GM21526 (cell line): ENCODE measurements around the gene PDE4D.
"Not testable (repeated sequence)": the region's sequence is repeated elsewhere in the genome, so short reads cannot be mapped to it uniquely, and the experiment has no call there.

Source experiments
- ATAC-seq: cut with Tn5 transposase; IDR thresholded peaks from one replicate; pipeline ENCODE4 v1.9.1; 2021; ENCODE audit warnings: moderate library complexity; ENCODE audit not compliant: unreplicated experiment, low FRiP score

Gene PDE4D

GRCh38 chr5:59800347-59800893, 93.1 kb downstream of the PDE4D start:
- ATAC-seq, result peak; percentile 20

DNA sequence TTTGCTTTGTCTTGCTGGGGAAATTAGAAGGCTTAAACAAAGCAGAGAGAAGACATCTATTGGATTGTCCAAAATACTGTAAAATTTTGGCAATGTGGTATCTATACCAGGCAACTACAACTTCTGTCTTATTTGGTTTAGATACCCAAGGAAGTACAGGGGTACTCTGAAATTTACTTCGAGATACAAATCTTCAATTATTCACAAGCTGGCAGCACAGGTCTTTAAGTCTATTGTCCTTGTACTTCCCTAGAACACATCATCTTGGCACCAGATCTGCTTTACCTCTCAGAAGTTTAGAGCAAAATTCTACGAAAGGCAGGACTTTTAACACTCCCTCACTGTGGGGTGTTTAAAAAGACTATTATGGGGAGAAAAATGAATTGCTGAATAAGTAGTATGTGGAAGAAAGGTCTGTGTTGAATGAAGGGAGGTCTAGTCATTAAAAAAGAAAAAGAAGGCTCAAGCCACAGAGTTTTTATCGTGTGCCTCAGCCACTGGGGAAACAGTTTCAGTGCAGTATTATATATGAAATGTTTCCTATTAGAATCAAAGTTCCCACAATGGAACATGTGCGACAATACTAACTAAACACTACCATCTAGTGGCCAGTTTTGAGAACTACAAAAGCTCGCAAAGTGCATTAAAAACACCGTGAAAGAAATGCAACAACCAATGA, 93.7 kb downstream of the PDE4D start:
- ATAC-seq, result peak; percentile 47

DNA sequence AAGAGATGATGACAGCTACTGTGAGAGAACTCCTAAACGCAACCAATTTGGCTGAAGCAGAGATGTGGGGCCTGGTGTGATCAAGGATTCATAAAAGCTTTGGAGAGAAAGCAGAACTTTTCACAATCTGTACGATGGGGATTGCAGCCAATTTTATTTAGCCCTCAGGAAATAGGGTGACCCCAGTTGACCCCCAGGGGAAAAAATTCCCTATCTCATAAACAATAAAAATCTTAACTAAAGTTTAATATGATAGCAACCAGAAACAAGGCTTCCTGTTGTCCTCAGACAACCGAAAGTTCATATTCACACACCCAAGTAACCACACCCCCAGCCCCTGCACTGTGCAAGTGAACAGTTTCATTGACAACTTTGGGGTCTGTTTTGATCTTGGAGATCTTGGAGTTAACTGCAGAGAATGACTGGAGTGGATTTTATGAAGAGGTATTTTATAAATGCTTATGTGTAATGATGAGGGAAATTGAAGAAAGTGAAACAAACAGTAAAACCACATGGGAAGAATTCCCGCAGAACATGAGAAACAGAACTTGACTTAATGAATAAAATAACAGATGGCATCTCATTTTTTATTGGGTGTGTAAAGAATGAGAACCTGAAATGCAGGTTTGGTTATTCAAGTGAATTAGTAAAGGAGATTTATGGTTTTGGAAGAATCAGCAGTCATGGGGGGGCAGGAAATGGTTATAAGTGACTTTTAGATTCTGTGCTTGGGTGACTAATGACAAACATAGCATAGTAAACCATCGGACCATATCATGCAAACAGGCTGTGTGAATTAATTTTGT, 94.5 kb downstream of the PDE4D start:
- peak; percentile 70 for ATAC-seq

GRCh38 chr5:59795141-59795540, 98.4 kb downstream of the PDE4D start:
- ATAC-seq, result no peak

DNA sequence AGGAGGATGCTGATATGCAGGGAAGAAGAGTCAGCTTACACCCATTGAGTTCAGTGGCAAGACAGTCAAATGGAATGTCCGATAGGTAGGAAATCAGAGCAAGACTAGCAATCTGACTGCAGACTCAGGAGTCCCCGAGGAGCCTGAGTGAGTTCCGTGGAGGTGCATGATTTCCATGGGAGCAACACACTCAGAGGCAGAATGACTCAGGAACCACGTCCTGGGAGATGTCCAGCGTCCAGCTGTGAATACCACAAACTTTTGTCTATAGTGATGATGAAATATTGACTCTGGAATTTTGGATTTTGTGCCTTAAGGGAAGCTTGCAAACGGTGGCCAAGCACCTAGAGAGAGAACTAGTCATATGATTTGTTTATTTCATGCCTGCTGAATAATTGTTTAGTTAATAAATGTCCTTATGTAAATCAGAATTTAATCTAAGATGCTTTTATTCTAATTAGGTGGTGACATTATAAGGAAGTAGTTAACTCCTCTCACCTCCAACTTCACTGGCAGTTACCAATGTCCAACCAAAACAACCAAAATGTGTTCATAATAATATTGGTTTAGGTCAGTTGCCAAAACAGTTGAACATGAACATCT, 100.4 kb downstream of the PDE4D start:
- no peak for ATAC-seq

- ATAC-seq, result no peak
These were observed 101.9 kb downstream of the PDE4D start for GRCh38 chr5:59791617-59792016.

DNA sequence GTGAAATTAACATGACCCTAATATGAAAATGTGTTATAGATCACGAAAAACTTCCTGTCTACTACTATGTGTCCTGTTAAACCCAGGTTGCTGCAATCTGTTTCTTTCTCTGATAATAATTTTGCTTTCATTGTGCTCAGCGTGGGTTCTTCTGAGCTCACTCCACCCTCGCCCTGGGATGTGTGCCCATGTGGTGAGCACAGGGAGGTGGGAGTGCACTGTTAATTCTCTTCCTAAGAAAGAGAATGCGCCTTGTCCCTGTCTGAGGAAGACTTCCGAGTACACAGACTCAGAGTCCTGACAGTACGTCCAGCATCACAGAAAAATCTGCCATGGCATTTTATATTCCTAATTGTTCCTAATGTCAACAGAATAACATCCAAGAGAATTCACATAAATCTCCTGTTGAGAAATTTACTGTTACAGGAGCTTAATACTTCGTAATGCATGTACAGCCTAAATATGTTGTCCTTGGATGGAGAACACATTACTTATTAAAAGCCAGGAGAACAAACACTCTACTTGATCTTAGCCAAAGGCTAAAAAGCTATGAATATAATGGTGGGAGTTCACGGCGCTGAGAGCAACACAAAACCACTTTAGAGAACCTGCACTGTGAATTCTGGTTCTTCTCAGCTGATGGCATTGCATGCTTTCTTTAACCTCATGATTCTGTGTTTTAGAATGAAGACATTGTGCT, 102.6 kb downstream of the PDE4D start:
- ATAC-seq, result no peak

- no peak for ATAC-seq
These were observed 103.2 kb downstream of the PDE4D start for GRCh38 chr5:59790376-59790775.

GRCh38 chr5:59789894-59790293, 103.6 kb downstream of the PDE4D start:
- no peak for ATAC-seq

DNA sequence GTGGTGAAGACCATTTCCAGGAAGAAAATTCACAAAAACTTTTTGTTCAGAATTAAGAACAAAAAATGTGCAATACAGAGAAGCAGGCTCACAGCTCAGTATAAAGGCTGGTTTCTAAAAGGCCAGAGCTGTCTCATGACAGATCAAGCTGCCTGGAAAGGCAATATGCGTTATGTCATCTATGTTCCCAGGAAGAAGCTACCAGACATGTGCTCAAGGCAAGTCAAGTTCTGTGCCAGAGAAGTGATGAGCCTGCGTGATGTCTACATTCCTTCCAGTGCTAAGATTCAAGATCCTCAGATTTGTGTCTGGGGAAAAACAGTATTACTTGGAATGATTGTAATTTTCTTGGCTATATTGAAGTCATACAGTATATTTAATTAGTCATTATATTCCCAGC, 104.3 kb downstream of the PDE4D start:
- ATAC-seq, result no peak

DNA sequence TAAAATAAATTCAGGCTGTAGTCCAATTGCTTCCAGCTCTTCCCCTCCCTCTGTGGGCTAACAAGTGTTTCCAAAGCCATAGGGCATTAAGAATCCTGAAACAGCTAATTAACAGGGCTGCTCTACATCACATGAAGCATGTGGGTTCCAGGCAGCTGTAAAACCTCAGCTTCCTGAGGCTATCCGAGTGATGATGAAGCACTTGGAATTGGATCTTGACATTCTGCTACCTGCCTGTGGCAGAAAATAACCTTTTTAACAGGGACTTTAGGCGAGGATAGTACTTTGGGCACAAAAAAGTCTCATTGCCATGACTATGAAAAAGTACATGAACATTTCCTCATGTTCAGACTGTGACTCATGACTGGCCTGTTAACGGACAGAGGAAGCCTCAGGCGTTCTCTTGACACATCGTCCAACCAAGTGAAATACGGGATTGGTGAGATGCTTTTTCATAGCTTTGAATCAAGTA, 107.2 kb downstream of the PDE4D start:
- ATAC-seq, result no peak

DNA sequence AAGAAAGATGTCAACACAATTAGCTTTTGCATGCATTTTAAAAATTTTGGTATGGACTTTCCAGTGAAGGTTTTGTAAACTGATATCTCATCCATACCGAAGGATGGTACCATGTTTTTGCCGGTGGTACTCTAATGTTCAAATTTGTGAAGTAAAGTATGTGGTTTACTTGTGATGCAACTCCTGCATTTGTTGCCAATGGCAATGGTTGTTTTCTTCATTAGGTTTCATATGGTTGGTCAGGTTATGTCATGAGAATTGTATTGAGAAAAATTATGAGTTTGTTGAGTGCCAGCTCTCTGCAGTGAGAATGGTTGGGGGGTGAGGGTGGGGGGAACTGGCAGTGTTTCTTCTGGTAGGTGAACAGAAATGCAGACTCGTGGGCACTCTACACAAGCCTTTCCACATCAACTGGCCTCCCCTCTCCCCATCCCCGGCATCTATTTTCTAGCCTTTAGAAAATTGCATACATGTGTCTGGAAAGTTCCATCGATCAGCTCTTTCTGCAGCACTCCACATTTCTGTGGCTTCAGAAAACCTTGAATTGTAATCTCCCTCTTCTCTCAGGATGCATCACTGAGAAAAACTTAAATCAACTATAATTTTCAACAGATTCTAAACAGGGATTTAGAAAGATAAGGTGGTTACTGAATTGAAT, 107.7 kb downstream of the PDE4D start:
- no peak for ATAC-seq

- not testable (repeated sequence) for ATAC-seq
These were observed 108.8 kb downstream of the PDE4D start for GRCh38 chr5:59784708-59785107.

DNA sequence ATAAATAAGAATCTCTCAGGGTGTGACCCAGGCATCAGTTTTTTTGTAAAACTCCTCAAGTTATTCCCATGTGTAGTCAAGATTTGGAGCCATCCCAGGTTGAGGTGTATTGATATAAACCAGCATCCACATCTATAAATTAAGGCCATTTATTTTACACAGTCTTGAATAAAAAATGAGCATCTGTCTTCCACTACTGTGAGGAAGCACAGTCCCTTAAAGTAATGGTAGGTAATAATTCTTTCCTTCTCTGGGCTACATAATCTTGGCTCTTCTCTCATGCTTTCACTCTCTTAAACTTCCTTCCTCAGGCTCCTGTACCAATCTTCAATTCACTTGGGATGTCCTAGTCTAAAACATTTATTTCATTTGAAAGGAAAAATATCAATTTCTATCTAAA, 110.3 kb downstream of the PDE4D start:
- ATAC-seq, result no peak

- ATAC-seq, result no peak
These were observed 110.7 kb downstream of the PDE4D start for GRCh38 chr5:59782856-59783255.

- no peak for ATAC-seq
These were observed 114.1 kb downstream of the PDE4D start for GRCh38 chr5:59779453-59779852.

GRCh38 chr5:59777028-59777427, 116.5 kb downstream of the PDE4D start:
- no peak for ATAC-seq

DNA sequence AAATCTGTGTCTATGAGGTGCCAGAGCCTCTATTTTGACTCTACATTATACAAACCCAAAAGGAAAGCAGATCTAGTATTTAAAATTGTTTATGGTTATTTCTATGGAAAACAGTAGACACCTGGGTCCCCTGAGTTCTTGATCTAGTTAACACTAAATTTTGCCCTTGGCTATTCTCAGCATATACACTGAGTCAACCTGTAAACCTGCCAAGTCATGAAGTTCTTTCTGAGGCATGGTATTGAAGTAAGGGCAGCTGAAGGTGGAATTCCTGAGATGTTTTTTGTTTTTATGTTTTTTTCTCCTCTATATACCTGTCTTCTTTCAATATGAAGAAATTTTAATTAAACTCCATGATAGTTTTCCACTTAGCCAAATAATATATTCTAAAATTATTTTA, 120.2 kb downstream of the PDE4D start:
- no peak for ATAC-seq

GRCh38 chr5:59772757-59773156, 120.8 kb downstream of the PDE4D start:
- no peak for ATAC-seq

GRCh38 chr5:59772206-59772605, 121.3 kb downstream of the PDE4D start:
- ATAC-seq, result no peak
